HG02678 (cell line): ENCODE measurements around the gene NUDT15.
"Not testable (repeated sequence)": the region's sequence is repeated elsewhere in the genome, so short reads cannot be mapped to it uniquely, and the experiment has no call there.

ENCODE experiments used
- ATAC-seq: cut with Tn5 transposase; IDR thresholded peaks from one replicate; pipeline ENCODE4 v1.9.1; 2021; ENCODE audit warnings: mild to moderate bottlenecking, moderate library complexity; ENCODE audit not compliant: unreplicated experiment

NUDT15 gene

GRCh38 chr13:48040896-48041295 lies 3.4 kb downstream of the NUDT15 start:
- no peak for ATAC-seq

- no peak for ATAC-seq
Measured at GRCh38 chr13:48042894-48043293, 5.4 kb downstream of the NUDT15 start.

GRCh38 chr13:48043789-48044503 lies 6.4 kb downstream of the NUDT15 start:
- ATAC-seq = no peak

GRCh38 chr13:48050550-48050949 lies 13.0 kb downstream of the NUDT15 start:
- no peak for ATAC-seq

- ATAC-seq = no peak
Measured at GRCh38 chr13:48054601-48055000, 17.1 kb downstream of the NUDT15 start.

- no peak for ATAC-seq
Measured at GRCh38 chr13:48055712-48056111, 18.2 kb downstream of the NUDT15 start.

GRCh38 chr13:48058536-48058935 lies 21.0 kb downstream of the NUDT15 start:
- ATAC-seq = not testable (repeated sequence)

- ATAC-seq = not testable (repeated sequence)
Measured at GRCh38 chr13:48059951-48060350, 22.4 kb downstream of the NUDT15 start.

- peak; percentile 66 for ATAC-seq
Measured at GRCh38 chr13:48066310-48066989, 28.9 kb downstream of the NUDT15 start.

- ATAC-seq = no peak
Measured at GRCh38 chr13:48068036-48068435, 30.5 kb downstream of the NUDT15 start.

GRCh38 chr13:48068952-48069351 lies 31.4 kb downstream of the NUDT15 start:
- no peak for ATAC-seq

GRCh38 chr13:48069573-48069972 lies 32.0 kb downstream of the NUDT15 start:
- no peak for ATAC-seq

GRCh38 chr13:48070942-48071341 lies 33.4 kb downstream of the NUDT15 start:
- no peak for ATAC-seq

- ATAC-seq = no peak
Measured at GRCh38 chr13:48072304-48072703, 34.8 kb downstream of the NUDT15 start.

GRCh38 chr13:48072787-48073186 lies 35.3 kb downstream of the NUDT15 start:
- ATAC-seq = no peak

GRCh38 chr13:48074006-48074405 lies 36.5 kb downstream of the NUDT15 start:
- ATAC-seq = no peak

GRCh38 chr13:48078251-48078656 lies 40.7 kb downstream of the NUDT15 start:
- peak; percentile 99 for ATAC-seq

- ATAC-seq = no peak
Measured at GRCh38 chr13:48081739-48082138, 44.2 kb downstream of the NUDT15 start.

GRCh38 chr13:48086272-48086671 lies 48.7 kb downstream of the NUDT15 start:
- no peak for ATAC-seq

- no peak for ATAC-seq
Measured at GRCh38 chr13:48093588-48093987, 56.1 kb downstream of the NUDT15 start.

GRCh38 chr13:48094404-48094780 lies 56.9 kb downstream of the NUDT15 start:
- ATAC-seq = no peak

- peak; percentile 97 for ATAC-seq
Measured at GRCh38 chr13:48094781-48095502, 57.4 kb downstream of the NUDT15 start, which contains the start of gene MED4. MED4 (minus strand) TSS chr13:48095104; CDS start chr13:48095078, 26 bp downstream.
